Mucosa of stomach (tissue), 1 donor: ENCODE results near the gene TMEM115.

Experiments
- H3K27me3 ChIP-seq: one replicate; pipeline ENCODE4 v1.7.0; 2013; ENCODE audit warnings: mild to moderate bottlenecking, low read length; ENCODE audit not compliant: control insufficient read depth, insufficient read depth
- H3K36me3 ChIP-seq: one replicate; pipeline ENCODE4 v1.7.0; 2013; ENCODE audit warnings: low read length; ENCODE audit not compliant: control insufficient read depth, insufficient read depth
- H3K4me1 ChIP-seq: one replicate; pipeline ENCODE4 v1.7.0; 2013; ENCODE audit warnings: mild to moderate bottlenecking, low read length; ENCODE audit not compliant: control insufficient read depth, insufficient read depth
- H3K4me3 ChIP-seq: one replicate; pipeline ENCODE4 v1.7.0; 2013; ENCODE audit warnings: low read length
- H3K9ac ChIP-seq: one replicate; pipeline ENCODE4 v1.7.0; 2013; ENCODE audit warnings: mild to moderate bottlenecking, low read length, moderate library complexity
- H3K9me3 ChIP-seq: one replicate; pipeline ENCODE4 v1.7.0; 2013; ENCODE audit warnings: mild to moderate bottlenecking, low read length, moderate library complexity; ENCODE audit not compliant: control insufficient read depth
- donor health status: Pancreatic carcinoma.

Gene TMEM115

DNA sequence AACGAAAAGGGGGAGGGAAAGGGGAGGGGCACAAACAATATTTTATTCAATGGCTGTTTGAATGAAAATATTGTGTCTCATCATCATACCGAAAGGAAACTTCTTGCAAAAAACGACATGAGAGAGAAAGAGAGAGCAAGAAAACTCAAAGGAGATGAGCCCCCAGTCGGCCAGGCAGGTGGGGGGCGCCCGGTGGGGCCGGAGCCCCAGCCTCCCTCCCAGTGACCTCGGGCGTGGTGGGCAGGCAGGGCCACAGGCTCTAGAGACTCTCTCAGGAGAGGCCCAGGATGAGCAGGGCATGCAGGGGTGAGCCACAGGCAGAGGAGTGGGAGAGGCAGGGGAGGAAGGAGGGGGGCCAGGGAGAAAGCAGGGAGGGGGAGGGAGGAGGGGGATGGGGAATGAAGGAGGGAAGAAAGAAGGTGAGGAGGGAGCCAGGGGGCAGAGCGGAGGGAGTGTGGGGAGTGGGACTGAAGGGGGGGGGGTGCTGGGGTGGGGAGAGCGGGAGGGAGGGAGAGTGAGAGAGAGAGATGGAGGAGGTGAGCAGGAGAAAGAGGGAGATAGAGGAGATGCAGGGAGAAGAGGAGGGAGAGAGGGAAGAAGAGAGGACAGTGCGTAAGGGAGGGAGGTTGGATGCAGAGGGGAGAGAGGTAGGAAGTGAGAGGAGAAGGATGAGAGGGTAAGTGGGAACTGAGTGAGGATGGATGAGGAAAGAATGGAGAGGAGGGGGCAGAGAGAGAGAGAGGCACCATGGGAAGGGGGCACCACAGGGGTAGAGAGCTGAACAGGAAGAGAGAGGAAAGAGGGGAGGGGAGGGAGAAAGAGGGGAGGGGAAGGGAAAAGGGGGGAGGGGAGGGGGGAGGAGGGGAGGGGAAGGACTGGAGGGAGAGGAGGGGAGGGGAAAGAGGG lies 14.1 kb upstream of the TMEM115 start:
- no peak overlapping the region for H3K9ac ChIP-seq
- H3K27me3 ChIP-seq: peaks cover 4% of the 10 kb centered on the region
- no peaks in the 10 kb centered on the region for H3K36me3 ChIP-seq
- H3K4me3 ChIP-seq: no peak overlapping the region
- no peaks in the 10 kb centered on the region for H3K9me3 ChIP-seq
- H3K4me1 ChIP-seq: peaks cover 5% of the 10 kb centered on the region

- Histone ChIP-seq H3K4me1 (peaks cover 5% of the 10 kb centered on the region), H3K36me3 (no peaks in the 10 kb centered on the region), H3K27me3 (peaks cover 4% of the 10 kb centered on the region), H3K9ac (no peak overlapping the region), H3K9me3 (no peaks in the 10 kb centered on the region), H3K4me3 (no peak overlapping the region)
These were observed 13.0 kb upstream of the TMEM115 start for GRCh38 chr3:50372349-50372748.

- H3K36me3 ChIP-seq: no peaks in the 10 kb centered on the region
- no peak overlapping the region for H3K4me3 ChIP-seq
- H3K9ac ChIP-seq: no peak overlapping the region
- no peaks in the 10 kb centered on the region for H3K9me3 ChIP-seq
- H3K27me3 ChIP-seq: peaks cover 4% of the 10 kb centered on the region
- H3K4me1 ChIP-seq: peaks cover 7% of the 10 kb centered on the region
These were observed 11.9 kb upstream of the TMEM115 start for GRCh38 chr3:50371133-50371685.

DNA sequence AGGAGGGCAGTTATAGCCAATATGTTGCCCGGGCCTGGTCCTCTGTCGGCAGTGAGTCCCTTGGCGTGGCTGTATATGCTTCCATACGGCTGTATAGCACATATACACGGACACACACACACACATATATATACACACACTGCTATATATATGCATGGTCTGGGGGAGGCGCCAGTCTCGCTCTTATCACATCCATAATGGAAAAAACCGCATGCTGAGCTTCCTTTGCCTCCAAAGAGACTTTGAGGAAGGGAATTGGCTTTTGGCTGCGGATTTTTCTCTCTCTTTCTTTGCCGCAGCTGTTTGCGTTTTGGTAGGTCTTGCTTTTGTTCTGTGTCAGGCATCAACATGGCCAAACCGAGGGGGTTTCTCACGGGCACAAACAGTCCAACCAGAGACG lies 11.3 kb upstream of the TMEM115 start:
- Histone ChIP-seq H3K36me3 (no peaks in the 10 kb centered on the region), H3K27me3 (peaks cover 4% of the 10 kb centered on the region), H3K4me1 (peaks cover 14% of the 10 kb centered on the region), H3K9ac (no peak overlapping the region), H3K4me3 (no peak overlapping the region), H3K9me3 (no peaks in the 10 kb centered on the region)

DNA sequence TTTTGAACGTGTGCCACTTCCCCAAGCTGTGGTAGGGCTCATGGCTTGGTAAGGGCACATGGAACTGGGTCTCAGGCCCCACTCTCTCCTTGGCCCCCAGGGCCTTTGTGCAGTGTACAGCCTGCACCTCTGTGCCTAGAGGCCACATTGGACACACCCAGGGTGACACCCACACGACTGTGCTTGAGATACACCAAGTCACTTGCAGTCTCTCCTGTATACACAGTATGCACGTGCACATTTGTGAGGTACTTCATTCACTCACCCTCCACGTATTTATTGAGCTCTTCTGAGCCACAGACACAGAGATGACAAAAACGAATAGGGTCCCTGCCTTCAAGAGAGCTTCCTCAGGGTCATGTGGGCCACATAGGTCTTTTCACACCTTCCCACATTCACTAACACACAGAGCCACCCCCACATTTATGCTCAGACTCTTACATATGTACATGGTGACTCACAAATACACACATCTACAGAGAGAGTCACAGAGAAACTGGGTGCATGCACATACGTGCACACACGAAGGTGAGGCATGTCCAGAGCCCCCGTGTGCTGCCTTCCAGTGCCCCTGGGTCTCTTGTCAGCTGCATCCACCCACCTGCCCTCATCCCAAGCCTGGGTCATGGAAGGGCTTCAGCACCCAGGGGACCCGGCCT lies 9.8 kb upstream of the TMEM115 start:
- Histone ChIP-seq H3K27me3 (peaks cover 4% of the 10 kb centered on the region), H3K9ac (no peak overlapping the region), H3K4me1 (peaks cover 22% of the 10 kb centered on the region), H3K36me3 (no peaks in the 10 kb centered on the region), H3K4me3 (no peak overlapping the region), H3K9me3 (no peaks in the 10 kb centered on the region)

DNA sequence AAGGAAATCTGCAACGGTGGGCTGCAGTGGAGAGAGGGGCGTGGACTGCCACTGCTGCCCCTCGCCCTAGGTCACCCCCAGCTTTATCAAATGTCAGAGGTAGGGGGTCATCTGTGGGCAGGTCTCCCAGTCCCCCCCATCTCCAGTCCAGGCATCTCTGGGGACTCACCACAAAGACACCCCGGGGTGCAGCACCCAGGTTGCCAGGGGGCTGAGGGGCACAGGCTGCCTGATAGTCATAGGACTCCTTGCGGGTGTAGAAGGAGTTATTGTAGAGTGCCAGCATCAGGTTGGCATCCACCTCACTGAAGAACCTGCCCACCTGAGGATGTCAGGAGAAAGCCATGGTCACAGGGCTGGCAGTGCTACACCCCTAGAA lies 6.5 kb upstream of the TMEM115 start:
- Histone ChIP-seq H3K36me3 (no peaks in the 10 kb centered on the region), H3K9ac (peak overlapping the region; percentile 86)

DNA sequence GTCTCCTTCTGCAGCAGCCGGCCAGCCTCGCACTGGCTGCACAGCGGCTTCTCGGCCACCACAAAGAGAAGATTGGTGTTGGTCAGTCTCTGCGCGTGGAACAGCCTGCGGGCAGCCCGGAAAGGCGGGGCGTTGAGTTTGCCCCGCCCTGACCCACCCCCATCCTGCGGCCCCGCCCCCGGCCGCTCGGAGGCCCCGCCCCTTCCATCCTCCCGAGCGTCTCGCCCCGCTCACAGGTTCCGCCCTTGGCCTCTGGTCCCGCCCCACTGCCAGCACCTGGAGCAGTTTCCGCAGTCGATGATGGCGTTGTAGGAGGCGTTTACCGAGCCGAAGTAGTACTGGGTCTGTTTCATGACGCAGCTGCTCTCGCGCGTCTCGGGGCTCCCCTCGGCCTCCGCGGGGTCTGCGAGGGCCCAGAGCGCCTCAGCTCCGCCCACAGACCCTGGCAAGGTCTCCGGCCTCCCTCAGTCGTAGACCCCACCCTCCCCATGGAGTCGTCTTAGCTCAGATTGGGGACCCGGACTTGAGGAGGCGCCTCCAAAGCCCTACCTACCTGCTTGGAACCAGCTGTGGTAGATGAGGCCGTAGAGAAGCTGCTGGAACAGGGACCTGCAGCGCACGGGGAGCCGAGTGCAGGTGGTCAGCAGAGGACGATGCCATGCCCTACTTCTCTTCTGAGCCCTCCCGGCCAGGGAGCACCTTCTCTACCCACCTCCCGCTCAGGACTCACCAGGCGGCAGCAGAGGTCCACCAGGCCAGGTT lies 5.9 kb upstream of the TMEM115 start:
- Histone ChIP-seq H3K36me3 (no peaks in the 10 kb centered on the region), H3K9me3 (no peaks in the 10 kb centered on the region), H3K9ac (peak overlapping the region; percentile 86), H3K27me3 (no peaks in the 10 kb centered on the region), H3K4me1 (peaks cover 19% of the 10 kb centered on the region), H3K4me3 (peak overlapping the region; percentile 49)

More for the DNA sequence above, 6.5 kb upstream of the TMEM115 start:
- peak overlapping the region; percentile 49 for H3K4me3 ChIP-seq
- no peaks in the 10 kb centered on the region for H3K27me3 ChIP-seq
- no peaks in the 10 kb centered on the region for H3K9me3 ChIP-seq
- H3K4me1 ChIP-seq: peaks cover 19% of the 10 kb centered on the region

- H3K4me3 ChIP-seq: peak overlapping the region; percentile 19
- peak overlapping the region; percentile 43 for H3K9ac ChIP-seq
- H3K36me3 ChIP-seq: no peaks in the 10 kb centered on the region
- H3K4me1 ChIP-seq: peaks cover 19% of the 10 kb centered on the region
- H3K9me3 ChIP-seq: no peaks in the 10 kb centered on the region
- no peaks in the 10 kb centered on the region for H3K27me3 ChIP-seq
These were observed 5.3 kb upstream of the TMEM115 start for GRCh38 chr3:50364573-50365079.

- Histone ChIP-seq H3K9me3 (no peaks in the 10 kb centered on the region), H3K4me1 (peaks cover 42% of the 10 kb centered on the region), H3K36me3 (peaks cover 5% of the 10 kb centered on the region), H3K4me3 (no peak overlapping the region), H3K9ac (no peak overlapping the region), H3K27me3 (no peaks in the 10 kb centered on the region)
These were observed 414 bp upstream of the TMEM115 start for GRCh38 chr3:50359760-50360110.

- H3K9me3 ChIP-seq: no peaks in the 10 kb centered on the region
- H3K27me3 ChIP-seq: no peaks in the 10 kb centered on the region
- H3K4me1 ChIP-seq: peaks cover 35% of the 10 kb centered on the region
- peak overlapping the region; percentile 91 for H3K9ac ChIP-seq
- H3K36me3 ChIP-seq: peaks cover 5% of the 10 kb centered on the region
- peak overlapping the region; percentile 85 for H3K4me3 ChIP-seq
These were observed 888 bp downstream of the TMEM115 start for GRCh38 chr3:50358355-50358910.

DNA sequence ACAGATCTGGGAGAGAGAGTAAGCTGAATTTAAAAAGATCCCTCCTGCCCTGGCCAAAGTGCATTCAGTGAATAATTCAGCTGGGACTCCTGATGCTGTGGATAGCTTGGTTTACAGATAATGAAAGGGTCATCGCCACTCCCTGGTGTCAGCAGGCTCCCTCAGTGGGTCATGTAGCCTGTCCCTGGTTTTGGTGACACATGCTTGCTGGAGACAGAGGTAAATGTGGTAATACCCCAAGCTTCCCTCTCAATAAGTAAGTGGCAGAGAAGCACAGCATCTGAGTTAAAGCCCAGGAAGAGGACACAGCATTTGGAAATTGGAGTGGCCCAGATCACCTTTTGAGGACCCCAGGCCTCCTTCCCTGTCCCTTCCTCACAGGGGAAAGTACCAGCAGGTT lies 1.8 kb downstream of the TMEM115 start:
- Histone ChIP-seq H3K27me3 (no peaks in the 10 kb centered on the region), H3K4me3 (peak overlapping the region; percentile 85), H3K9ac (peak overlapping the region; percentile 91), H3K9me3 (no peaks in the 10 kb centered on the region), H3K4me1 (peaks cover 41% of the 10 kb centered on the region), H3K36me3 (peaks cover 5% of the 10 kb centered on the region)
